IMR-90 (cell line): ENCODE measurements around the gene ST14.

Experiments used
- BHLHE40 ChIP-seq: fragments of 150-350 bp; IDR thresholded peaks from 2 replicates; pipeline ENCODE4 v1.6.1; 2016; ENCODE audit warnings: mild to moderate bottlenecking, low read depth, low read length
- CEBPB ChIP-seq: IDR thresholded peaks from 2 replicates; pipeline ENCODE4 v1.6.1; 2012; ENCODE audit warnings: low read depth, low read length, improper control_type of control experiment
- CHD1 ChIP-seq: IDR thresholded peaks from 2 replicates; pipeline ENCODE4 v1.6.1; 2012; ENCODE audit warnings: low read depth, low read length, improper control_type of control experiment
- FOS ChIP-seq: fragments of 150-350 bp; IDR thresholded peaks from 2 replicates; pipeline ENCODE4 v1.6.1; 2016; ENCODE audit warnings: low read depth, low read length
- MAFK ChIP-seq: IDR thresholded peaks from 2 replicates; pipeline ENCODE4 v1.6.1; 2012; ENCODE audit warnings: low read depth, low read length, improper control_type of control experiment
- POLR2A ChIP-seq: IDR thresholded peaks from 2 replicates; pipeline ENCODE4 v1.6.1; 2012; ENCODE audit warnings: mild to moderate bottlenecking, low read depth, low read length
- RAD21 ChIP-seq: IDR thresholded peaks from 2 replicates; pipeline ENCODE4 v1.6.1; 2012; ENCODE audit warnings: low read length, improper control_type of control experiment
- RFX5 ChIP-seq: IDR thresholded peaks from 2 replicates; pipeline ENCODE4 v1.8.0; 2012; ENCODE audit warnings: low read depth, mild to moderate bottlenecking, low read length, moderate library complexity
- SMC3 ChIP-seq: fragments of 150-350 bp; IDR thresholded peaks from 2 replicates; pipeline ENCODE4 v1.6.1; 2016; ENCODE audit warnings: low read depth, mild to moderate bottlenecking, antibody characterized with exemption, low read length, moderate library complexity
- TF ChIP-seq, protein P1 (sequence below): conservative IDR thresholded peaks from 2 replicates; pipeline ENCODE4 v1.5.1; 2012; ENCODE audit warnings: mild to moderate bottlenecking, low read depth, low read length, improper control_type of control experiment
- TF ChIP-seq, protein P2 (sequence below): fragments of 150-350 bp; IDR thresholded peaks from 2 replicates; pipeline ENCODE4 v1.6.1; 2016; ENCODE audit warnings: low read depth, mild to moderate bottlenecking, low read length, moderate library complexity, borderline replicate concordance
- TF ChIP-seq, protein P3 (sequence below): fragments of 150-350 bp; IDR thresholded peaks from 2 replicates; pipeline ENCODE4 v1.6.1; 2017; ENCODE audit warnings: mild to moderate bottlenecking, antibody characterized with exemption, low read length, low read depth

GRCh38 chr11:130212431-130212961 lies 52.9 kb downstream of the ST14 start:
- TF ChIP-seq POLR2A = no peak
- TF ChIP-seq, protein P1, sequence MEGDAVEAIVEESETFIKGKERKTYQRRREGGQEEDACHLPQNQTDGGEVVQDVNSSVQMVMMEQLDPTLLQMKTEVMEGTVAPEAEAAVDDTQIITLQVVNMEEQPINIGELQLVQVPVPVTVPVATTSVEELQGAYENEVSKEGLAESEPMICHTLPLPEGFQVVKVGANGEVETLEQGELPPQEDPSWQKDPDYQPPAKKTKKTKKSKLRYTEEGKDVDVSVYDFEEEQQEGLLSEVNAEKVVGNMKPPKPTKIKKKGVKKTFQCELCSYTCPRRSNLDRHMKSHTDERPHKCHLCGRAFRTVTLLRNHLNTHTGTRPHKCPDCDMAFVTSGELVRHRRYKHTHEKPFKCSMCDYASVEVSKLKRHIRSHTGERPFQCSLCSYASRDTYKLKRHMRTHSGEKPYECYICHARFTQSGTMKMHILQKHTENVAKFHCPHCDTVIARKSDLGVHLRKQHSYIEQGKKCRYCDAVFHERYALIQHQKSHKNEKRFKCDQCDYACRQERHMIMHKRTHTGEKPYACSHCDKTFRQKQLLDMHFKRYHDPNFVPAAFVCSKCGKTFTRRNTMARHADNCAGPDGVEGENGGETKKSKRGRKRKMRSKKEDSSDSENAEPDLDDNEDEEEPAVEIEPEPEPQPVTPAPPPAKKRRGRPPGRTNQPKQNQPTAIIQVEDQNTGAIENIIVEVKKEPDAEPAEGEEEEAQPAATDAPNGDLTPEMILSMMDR = no peak
- TF ChIP-seq BHLHE40 = no peak
- no peak for TF ChIP-seq CHD1
- TF ChIP-seq RAD21 = no peak
- TF ChIP-seq RFX5 = no peak
- TF ChIP-seq, protein P2, sequence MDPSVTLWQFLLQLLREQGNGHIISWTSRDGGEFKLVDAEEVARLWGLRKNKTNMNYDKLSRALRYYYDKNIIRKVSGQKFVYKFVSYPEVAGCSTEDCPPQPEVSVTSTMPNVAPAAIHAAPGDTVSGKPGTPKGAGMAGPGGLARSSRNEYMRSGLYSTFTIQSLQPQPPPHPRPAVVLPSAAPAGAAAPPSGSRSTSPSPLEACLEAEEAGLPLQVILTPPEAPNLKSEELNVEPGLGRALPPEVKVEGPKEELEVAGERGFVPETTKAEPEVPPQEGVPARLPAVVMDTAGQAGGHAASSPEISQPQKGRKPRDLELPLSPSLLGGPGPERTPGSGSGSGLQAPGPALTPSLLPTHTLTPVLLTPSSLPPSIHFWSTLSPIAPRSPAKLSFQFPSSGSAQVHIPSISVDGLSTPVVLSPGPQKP = no peak
- no peak for TF ChIP-seq FOS
- no peak for TF ChIP-seq SMC3
- TF ChIP-seq, protein P3, sequence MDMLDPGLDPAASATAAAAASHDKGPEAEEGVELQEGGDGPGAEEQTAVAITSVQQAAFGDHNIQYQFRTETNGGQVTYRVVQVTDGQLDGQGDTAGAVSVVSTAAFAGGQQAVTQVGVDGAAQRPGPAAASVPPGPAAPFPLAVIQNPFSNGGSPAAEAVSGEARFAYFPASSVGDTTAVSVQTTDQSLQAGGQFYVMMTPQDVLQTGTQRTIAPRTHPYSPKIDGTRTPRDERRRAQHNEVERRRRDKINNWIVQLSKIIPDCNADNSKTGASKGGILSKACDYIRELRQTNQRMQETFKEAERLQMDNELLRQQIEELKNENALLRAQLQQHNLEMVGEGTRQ = no peak
- TF ChIP-seq CEBPB = no peak
- no peak for TF ChIP-seq MAFK
